CD8-positive, alpha-beta memory T cell (primary cell): ENCODE results near the gene KLHL17. TPM values are rescaled to one million over a fixed set of nuclear protein-coding genes. Genes with fewer than 3 reads are reported as not detected.
"Not testable (repeated sequence)": the region's sequence is repeated elsewhere in the genome, so short reads cannot be mapped to it uniquely, and the experiment has no call there.

ENCODE experiments used
- CTCF ChIA-PET: fragments of 350-600 bp; sonication (Branson Sonifier 250); formaldehyde crosslinking; loops from one replicate; lab custom pipeline; 2021; ENCODE audit warnings: antibody characterized with exemption; lab: Charles Lee
- POLR2A ChIA-PET: fragments of 350-600 bp; sonication (Branson Sonifier 250); formaldehyde crosslinking; loops from one replicate; lab custom pipeline; 2021; ENCODE audit warnings: antibody characterized with exemption; lab: Charles Lee
- DNase-seq, 5 donors: peaks; one replicate each; pipeline versions ENCODE4 v3.0.0 to v3.0.0-alpha.2; 2020 to 2022; ENCODE audit warnings: mixed read lengths in 1 of 5
- H3K27ac ChIP-seq: one replicate; pipeline ENCODE4 v1.7.0; 2013; ENCODE audit warnings: low read depth, mild to moderate bottlenecking, low read length, moderate library complexity
- H3K27me3 ChIP-seq: 2 replicates; pipeline ENCODE4 v1.7.0; 2013; ENCODE audit warnings: low read length, mild to moderate bottlenecking; ENCODE audit not compliant: insufficient read depth, poor library complexity, severe bottlenecking
- H3K36me3 ChIP-seq: 2 replicates; pipeline ENCODE4 v1.7.0; 2013; ENCODE audit warnings: mild to moderate bottlenecking, low read length, moderate library complexity; ENCODE audit not compliant: insufficient read depth
- H3K4me1 ChIP-seq: 2 replicates; pipeline ENCODE4 v1.7.0; 2013; ENCODE audit warnings: mild to moderate bottlenecking, low read length, moderate library complexity; ENCODE audit not compliant: insufficient read depth
- H3K4me3 ChIP-seq: 2 replicates; pipeline ENCODE4 v1.7.0; 2013; ENCODE audit warnings: mild to moderate bottlenecking, low read length
- H3K9me3 ChIP-seq: 2 replicates; pipeline ENCODE4 v1.7.0; 2013; ENCODE audit warnings: mild to moderate bottlenecking, low read length
- H3K27ac Mint-ChIP-seq, 8 donors: one replicate each; pipeline ENCODE4 v1.8.0; 2020 to 2021; ENCODE audit warnings: mixed read lengths in 8 of 8, mild to moderate bottlenecking in 6 of 8, inconsistent platforms in 3 of 8, moderate library complexity in 3 of 8
- H3K27me3 Mint-ChIP-seq, 2 donors: one replicate each; pipeline ENCODE4 v1.8.0; 2020 to 2021; ENCODE audit warnings: mixed read lengths in 2 of 2, mild to moderate bottlenecking in 1 of 2, moderate library complexity in 1 of 2
- H3K36me3 Mint-ChIP-seq, 3 donors: one replicate each; pipeline ENCODE4 v1.8.0; 2020 to 2021; ENCODE audit warnings: mixed read lengths in 3 of 3, inconsistent platforms in 1 of 3, mild to moderate bottlenecking in 1 of 3
- H3K4me1 Mint-ChIP-seq, 3 donors: one replicate each; pipeline ENCODE4 v1.8.0; 2020 to 2021; ENCODE audit warnings: mixed read lengths in 3 of 3, inconsistent platforms in 1 of 3, mild to moderate bottlenecking in 1 of 3
- H3K4me3 Mint-ChIP-seq, 7 donors: one replicate each; pipeline ENCODE4 v1.8.0; 2020 to 2021; ENCODE audit warnings: mixed read lengths in 7 of 7, mild to moderate bottlenecking in 6 of 7, moderate library complexity in 4 of 7, inconsistent platforms in 2 of 7
- H3K9me3 Mint-ChIP-seq, 5 donors: one replicate each; pipeline ENCODE4 v1.8.0; 2020 to 2022; ENCODE audit warnings: mixed read lengths in 5 of 5, mild to moderate bottlenecking in 3 of 5, moderate library complexity in 2 of 5, inconsistent platforms in 1 of 5
- polyA plus RNA-seq: library from polyadenylated mRNA; unstranded; fragments of 300-500 nt; fragmentation: Illumina TruSeq; gene quantifications from one replicate; pipeline ENCODE4 v1.2.3, GENCODE V29; 2021
- total RNA-seq, 2 experiments: library from RNA; stranded (reverse); gene quantifications; one replicate each; pipeline ENCODE4 v1.2.3, GENCODE V29; 2021

Gene KLHL17
- total and polyA plus RNA-seq, 3 experiments from 2014 or later, result 1.4 to 28.6 (median 27.6) TPM

DNA sequence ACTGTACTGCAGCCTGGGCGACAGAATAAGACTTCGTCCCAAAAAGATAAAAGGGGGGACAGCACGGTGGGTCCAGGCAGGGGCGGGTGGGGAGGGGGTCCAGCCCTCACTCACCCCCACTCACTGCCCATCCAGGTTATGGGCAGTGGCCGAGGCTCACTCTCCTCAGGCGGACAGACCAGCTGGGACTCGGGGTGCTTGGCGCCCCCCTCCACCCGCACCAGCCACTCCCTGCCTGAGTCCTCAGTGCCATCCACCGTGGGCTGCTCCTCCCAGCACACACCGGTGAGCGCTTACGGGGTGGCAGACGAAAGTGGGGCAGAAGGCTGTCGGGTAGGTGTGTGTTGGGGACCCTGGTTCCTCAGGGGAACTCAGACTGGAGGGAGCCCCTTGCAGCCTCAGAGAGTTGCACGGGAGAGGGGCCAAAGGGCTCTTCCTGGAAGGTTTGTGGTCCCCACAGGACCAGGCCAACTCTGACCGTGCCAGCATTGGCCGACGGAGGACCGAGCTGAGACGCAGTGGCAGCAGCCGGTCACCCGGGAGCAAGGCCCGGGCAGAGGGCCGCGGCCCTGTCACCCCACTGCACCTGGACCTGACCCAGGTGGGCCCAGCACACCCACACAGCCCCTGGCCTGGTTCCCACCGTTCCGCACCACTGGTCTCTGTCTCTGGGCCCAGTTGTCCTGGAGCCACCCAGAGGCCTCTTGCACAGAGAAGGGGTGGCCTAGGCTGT is 12.5 kb downstream of the KLHL17 start:
- peaks cover 6% of the 10 kb centered on the region for H3K27me3 ChIP-seq
- Mint-ChIP-seq H3K4me3 (no peak overlapping the region), H3K27me3 (peaks cover 8 to 20% of the 10 kb centered on the region in 2 donors), H3K4me1 (peaks cover 0 to 9% (median 6%) of the 10 kb centered on the region in 3 donors), H3K9me3 (no peaks in the 10 kb centered on the region), H3K27ac (no peak overlapping the region), H3K36me3 (no peaks in the 10 kb centered on the region)
- no peaks in the 10 kb centered on the region for H3K36me3 ChIP-seq
- CTCF ChIA-PET, result no interaction called here
- H3K4me1 ChIP-seq, result peaks cover 4% of the 10 kb centered on the region
- no peak overlapping the region for H3K4me3 ChIP-seq
- H3K27ac ChIP-seq, result no peak overlapping the region
- POLR2A ChIA-PET, result no interaction called here
- no peaks in the 10 kb centered on the region for H3K9me3 ChIP-seq
- peak in 1 of 5 donors; percentile 45 for DNase-seq

DNA sequence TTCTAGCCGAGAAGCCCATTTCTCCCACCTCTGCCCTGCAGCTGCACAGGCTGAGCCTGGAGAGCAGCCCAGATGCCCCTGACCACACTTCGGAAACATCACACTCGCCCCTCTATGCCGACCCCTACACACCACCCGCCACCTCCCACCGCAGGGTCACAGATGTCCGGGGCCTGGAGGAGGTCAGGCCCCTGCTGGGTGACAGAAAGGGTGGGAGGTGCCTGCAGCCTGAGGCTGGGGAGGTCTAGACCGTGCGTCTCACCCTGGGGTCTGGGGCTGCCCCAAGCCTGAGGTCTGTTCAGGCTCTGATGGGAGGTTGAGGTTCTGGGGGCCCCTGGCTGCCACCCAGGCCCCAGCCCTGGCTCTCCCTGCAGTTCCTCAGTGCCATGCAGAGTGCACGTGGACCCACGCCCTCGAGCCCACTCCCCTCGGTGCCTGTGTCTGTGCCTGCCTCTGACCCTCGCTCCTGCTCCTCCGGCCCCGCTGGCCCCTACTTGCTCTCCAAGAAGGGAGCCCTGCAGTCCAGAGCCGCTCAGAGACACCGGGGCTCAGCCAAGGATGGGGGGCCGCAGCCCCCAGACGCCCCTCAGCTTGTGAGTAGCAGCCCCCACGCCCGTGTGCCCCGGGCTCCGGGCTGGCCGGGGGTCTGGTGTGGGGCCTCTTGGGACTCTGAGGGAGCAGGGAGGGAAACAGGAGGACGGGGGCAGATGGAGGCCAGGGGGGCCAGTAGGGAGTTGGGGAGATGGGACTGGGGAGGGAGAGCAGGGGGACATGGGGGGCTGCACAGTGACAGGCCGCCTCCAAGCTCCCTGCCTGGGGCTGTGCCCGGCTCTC is 13.3 kb downstream of the KLHL17 start:
- H3K27me3 Mint-ChIP-seq, result peaks cover 9 to 24% of the 10 kb centered on the region in 2 donors
- no peaks in the 10 kb centered on the region for H3K9me3 Mint-ChIP-seq
- H3K36me3 Mint-ChIP-seq, result no peaks in the 10 kb centered on the region
- H3K27me3 ChIP-seq, result peaks cover 6% of the 10 kb centered on the region
- H3K4me3 Mint-ChIP-seq, result no peak overlapping the region
- no peak overlapping the region for H3K27ac Mint-ChIP-seq
- peak in 1 of 5 donors; percentile 44 for DNase-seq
- no peaks in the 10 kb centered on the region for H3K36me3 ChIP-seq
- H3K27ac ChIP-seq, result no peak overlapping the region
- ChIA-PET POLR2A (no interaction called here), CTCF (no interaction called here)
- peaks cover 0 to 10% (median 6%) of the 10 kb centered on the region in 3 donors for H3K4me1 Mint-ChIP-seq
- H3K4me1 ChIP-seq, result peaks cover 4% of the 10 kb centered on the region
- no peaks in the 10 kb centered on the region for H3K9me3 ChIP-seq
- no peak overlapping the region for H3K4me3 ChIP-seq

GRCh38 chr1:974293-974640 is 13.9 kb downstream of the KLHL17 start:
- H3K27me3 Mint-ChIP-seq, result peaks cover 7 to 24% of the 10 kb centered on the region in 2 donors
- no peak overlapping the region for H3K27ac Mint-ChIP-seq
- Histone ChIP-seq H3K27ac (no peak overlapping the region), H3K36me3 (no peaks in the 10 kb centered on the region), H3K4me3 (no peak overlapping the region), H3K4me1 (peaks cover 4% of the 10 kb centered on the region), H3K9me3 (no peaks in the 10 kb centered on the region), H3K27me3 (peaks cover 6% of the 10 kb centered on the region)
- ChIA-PET CTCF (no interaction called here), POLR2A (no interaction called here)
- H3K9me3 Mint-ChIP-seq, result no peaks in the 10 kb centered on the region
- peaks cover 0 to 10% (median 6%) of the 10 kb centered on the region in 3 donors for H3K4me1 Mint-ChIP-seq
- no peak for DNase-seq
- H3K36me3 Mint-ChIP-seq, result no peaks in the 10 kb centered on the region
- no peak overlapping the region for H3K4me3 Mint-ChIP-seq

DNA sequence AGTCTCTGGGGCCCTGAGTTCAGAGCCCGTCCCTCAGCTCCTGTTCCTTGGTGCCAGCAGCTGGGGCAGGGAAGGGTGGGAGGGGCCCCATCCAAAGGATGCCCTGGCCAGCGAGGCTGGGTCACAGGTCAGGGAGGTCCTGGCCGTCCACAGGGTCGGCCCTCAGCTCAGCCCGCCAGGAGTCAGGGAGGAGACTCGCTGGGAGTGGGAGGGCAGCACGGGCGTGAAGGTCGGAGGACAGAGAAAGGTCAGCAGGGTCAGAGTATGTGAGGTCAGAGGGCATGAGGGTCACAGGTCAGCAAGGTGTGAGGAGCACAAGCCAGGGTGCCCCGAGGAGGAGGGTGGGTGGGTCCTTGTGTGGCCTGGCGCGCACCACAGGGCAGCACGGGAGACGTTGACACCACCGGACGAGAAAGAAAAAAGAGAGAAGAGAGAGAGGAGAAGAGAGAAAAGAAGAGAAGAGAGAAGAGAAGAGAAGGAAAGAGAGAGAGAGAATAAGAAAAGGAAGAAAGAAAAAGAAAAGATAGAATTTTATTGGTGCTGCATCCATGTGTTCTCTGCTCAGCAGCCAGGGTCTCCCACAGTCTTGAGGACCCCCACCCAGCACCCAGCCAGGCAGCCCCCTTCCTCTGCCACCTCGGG is 14.4 kb downstream of the KLHL17 start:
- no peak overlapping the region for H3K4me3 ChIP-seq
- H3K27me3 Mint-ChIP-seq, result peaks cover 7 to 21% of the 10 kb centered on the region in 2 donors
- no peak overlapping the region for H3K27ac Mint-ChIP-seq
- no peaks in the 10 kb centered on the region for H3K36me3 Mint-ChIP-seq
- H3K9me3 Mint-ChIP-seq, result no peaks in the 10 kb centered on the region
- H3K36me3 ChIP-seq, result no peaks in the 10 kb centered on the region
- peaks cover 0 to 10% (median 6%) of the 10 kb centered on the region in 3 donors for H3K4me1 Mint-ChIP-seq
- CTCF ChIA-PET, result interaction anchor here (1.3 to 2.3 kb wide), 3 partner anchors 8 to 69 kb away, joined by 3 to 13 read pairs (median 5); partner anchors contain the start of gene PLEKHN1
- H3K4me1 ChIP-seq, result peaks cover 4% of the 10 kb centered on the region
- no peaks in the 10 kb centered on the region for H3K9me3 ChIP-seq
- DNase-seq, result no peak
- POLR2A ChIA-PET, result no interaction called here
- no peak overlapping the region for H3K27ac ChIP-seq
- no peak overlapping the region for H3K4me3 Mint-ChIP-seq
- peaks cover 6% of the 10 kb centered on the region for H3K27me3 ChIP-seq

GRCh38 chr1:975365-975764 is 15.0 kb downstream of the KLHL17 start:
- no peak overlapping the region for H3K27ac ChIP-seq
- Mint-ChIP-seq H3K4me1 (peaks cover 0 to 10% (median 6%) of the 10 kb centered on the region in 3 donors), H3K36me3 (no peaks in the 10 kb centered on the region), H3K9me3 (no peaks in the 10 kb centered on the region), H3K27me3 (peaks cover 7 to 21% of the 10 kb centered on the region in 2 donors), H3K27ac (peak overlapping the region in 2 of 8 donors; percentile 22 to 87), H3K4me3 (peak overlapping the region in 2 of 7 donors; percentile 37 to 60)
- H3K4me3 ChIP-seq, result no peak overlapping the region
- ChIA-PET CTCF (interaction anchor here (1.2 to 2.3 kb wide), 4 partner anchors 8 to 70 kb away, joined by 3 to 13 read pairs (median 4); partner anchors contain the start of gene PLEKHN1), POLR2A (no interaction called here)
- peak in 1 of 5 donors; percentile 41 for DNase-seq
- peaks cover 4% of the 10 kb centered on the region for H3K4me1 ChIP-seq
- H3K27me3 ChIP-seq, result peaks cover 6% of the 10 kb centered on the region
- H3K36me3 ChIP-seq, result no peaks in the 10 kb centered on the region
- no peaks in the 10 kb centered on the region for H3K9me3 ChIP-seq

DNA sequence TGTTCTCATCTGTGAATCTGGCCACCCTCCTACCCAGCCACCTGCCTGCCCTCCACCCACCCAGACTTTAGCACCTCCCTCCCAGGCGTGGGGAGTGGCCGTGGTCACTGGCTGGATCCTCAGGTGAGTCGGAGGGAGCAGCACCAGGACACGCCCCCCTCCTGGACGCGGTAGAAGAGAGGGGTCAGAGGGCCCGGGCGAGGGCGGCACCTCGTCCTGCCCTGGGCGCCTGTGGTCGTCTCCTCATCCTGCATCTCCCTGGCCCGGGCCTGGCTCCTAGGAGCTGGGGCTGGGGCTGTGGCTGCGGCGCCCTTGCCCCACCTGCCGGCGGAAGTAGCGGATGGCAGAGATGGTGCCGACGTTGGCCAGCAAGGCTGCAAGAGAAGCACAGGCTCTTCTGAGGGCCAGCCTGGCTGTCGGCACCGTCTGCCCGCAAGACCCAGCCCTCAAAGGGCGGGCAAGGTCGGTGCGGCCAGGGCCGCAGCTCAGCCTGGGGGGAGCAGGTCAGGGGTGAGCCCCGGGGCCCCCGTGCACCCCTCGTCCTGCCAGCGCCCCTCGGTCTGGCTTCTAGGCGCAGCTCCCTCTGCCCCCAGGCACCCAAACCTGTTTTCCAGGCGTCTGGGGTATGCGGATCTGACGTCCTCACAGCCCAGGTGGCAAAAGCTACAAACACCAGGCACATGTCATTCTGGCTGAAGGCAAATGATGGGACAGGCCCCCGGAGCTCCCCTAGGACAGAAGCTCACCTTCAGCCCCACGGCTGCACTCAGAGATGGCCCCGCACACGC is 15.7 kb downstream of the KLHL17 start:
- H3K4me1 ChIP-seq, result peaks cover 4% of the 10 kb centered on the region
- Mint-ChIP-seq H3K27me3 (peaks cover 7 to 22% of the 10 kb centered on the region in 2 donors), H3K9me3 (no peaks in the 10 kb centered on the region), H3K36me3 (no peaks in the 10 kb centered on the region), H3K4me3 (peak overlapping the region in 4 of 7 donors; percentile 6 to 60 (median 48)), H3K27ac (peak overlapping the region in 2 of 8 donors; percentile 22 to 87), H3K4me1 (peaks cover 0 to 10% (median 6%) of the 10 kb centered on the region in 3 donors)
- no peaks in the 10 kb centered on the region for H3K36me3 ChIP-seq
- DNase-seq, result peak in 4 of 5 donors; percentile 46 to 62 (median 52)
- ChIA-PET CTCF (interaction anchor here (0.7 to 2.3 kb wide), 6 partner anchors 9 to 78 kb away, joined by 3 to 13 read pairs (median 3); partner anchors contain the start of gene PLEKHN1), POLR2A (no interaction called here)
- H3K9me3 ChIP-seq, result no peaks in the 10 kb centered on the region
- H3K27ac ChIP-seq, result no peak overlapping the region
- peak overlapping the region; percentile 43 for H3K4me3 ChIP-seq
- peaks cover 6% of the 10 kb centered on the region for H3K27me3 ChIP-seq

GRCh38 chr1:976791-977190 is 16.4 kb downstream of the KLHL17 start:
- not testable (repeated sequence) for H3K9me3 Mint-ChIP-seq

More at GRCh38 chr1:976791-977190, 16.4 kb downstream of the KLHL17 start:
- H3K27me3 Mint-ChIP-seq, result peaks cover 7 to 25% of the 10 kb centered on the region in 2 donors
- H3K4me1 Mint-ChIP-seq, H3K36me3 ChIP-seq, POLR2A ChIA-PET, H3K27me3 ChIP-seq, H3K9me3 ChIP-seq, H3K4me1 ChIP-seq, H3K4me3 Mint-ChIP-seq, H3K27ac Mint-ChIP-seq, H3K4me3 ChIP-seq, H3K36me3 Mint-ChIP-seq, DNase-seq, H3K27ac ChIP-seq: not testable (repeated sequence)
- CTCF ChIA-PET, result interaction anchor here (0.7 to 2.3 kb wide), 5 partner anchors 10 to 79 kb away, joined by 3 to 13 read pairs (median 3); partner anchors contain the start of gene PLEKHN1
